Choroid plexus epithelial cell (primary cell): ENCODE measurements around the gene THBS2.

Experiments
- DNase-seq: peaks from one replicate; pipeline ENCODE4 v3.0.0-alpha.2; 2010; ENCODE audit warnings: low read depth
- H3K4me3 ChIP-seq: 2 replicates; pipeline ENCODE4 v1.5.1; 2011; ENCODE audit warnings: low read depth, mild to moderate bottlenecking, control low read depth, low read length, moderate library complexity
- CTCF ChIP-seq: conservative IDR thresholded peaks from 2 replicates; pipeline ENCODE4 v1.5.1; 2011; ENCODE audit warnings: low read depth, mild to moderate bottlenecking, control low read depth, inconsistent platforms, low read length, moderate library complexity

THBS2 gene

DNA sequence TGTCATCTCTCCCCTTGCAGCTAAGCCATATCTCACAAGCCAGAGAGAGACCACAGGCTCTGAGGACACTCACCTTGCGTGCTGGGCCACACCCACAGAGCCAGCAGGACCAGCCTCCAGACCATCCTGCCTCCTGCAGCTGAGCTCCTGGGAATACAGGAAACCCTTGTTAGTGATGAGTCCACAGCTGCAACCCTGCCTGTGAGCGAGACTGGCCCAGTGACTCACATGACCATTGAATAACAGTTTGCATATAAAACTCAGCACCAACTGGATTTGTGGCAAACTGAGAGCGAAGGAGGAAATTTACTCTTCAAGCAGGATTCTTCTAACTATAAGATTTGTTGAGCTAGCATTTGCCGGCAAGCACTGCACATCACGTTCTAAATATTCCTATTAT, 3.0 kb downstream of the THBS2 start:
- TF ChIP-seq CTCF: no peak
- H3K4me3 ChIP-seq: peak overlapping the region; percentile 73
- DNase-seq: peak; percentile 90

DNA sequence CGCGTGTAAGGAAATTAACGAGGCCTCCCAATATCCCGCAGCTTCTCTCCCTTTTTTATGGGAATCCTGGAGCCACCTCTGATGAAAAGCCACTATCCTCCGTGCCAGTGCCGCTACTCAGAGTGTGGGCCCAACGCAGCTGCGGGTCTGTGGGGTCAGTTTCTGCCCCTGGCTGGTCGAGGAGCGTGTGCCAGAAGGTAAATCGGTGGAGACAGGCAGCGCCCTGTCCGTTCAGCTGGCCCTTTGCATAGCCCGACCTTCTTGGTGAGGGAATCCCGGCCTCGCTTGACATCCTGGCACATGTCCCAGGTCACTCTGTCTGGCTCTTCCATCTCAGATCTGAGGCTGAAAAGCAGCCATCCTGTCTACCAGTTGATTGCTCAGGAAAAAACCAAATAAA, 4.6 kb downstream of the THBS2 start:
- TF ChIP-seq CTCF: no peak
- DNase-seq: no peak
- H3K4me3 ChIP-seq: no peak overlapping the region

- no peak for TF ChIP-seq CTCF
- H3K4me3 ChIP-seq: no peak overlapping the region
- DNase-seq: no peak
Measured at GRCh38 chr6:169248521-169248971, 5.1 kb downstream of the THBS2 start.

- no peak overlapping the region for H3K4me3 ChIP-seq
Measured at GRCh38 chr6:169247991-169248390, 5.7 kb downstream of the THBS2 start.

DNA sequence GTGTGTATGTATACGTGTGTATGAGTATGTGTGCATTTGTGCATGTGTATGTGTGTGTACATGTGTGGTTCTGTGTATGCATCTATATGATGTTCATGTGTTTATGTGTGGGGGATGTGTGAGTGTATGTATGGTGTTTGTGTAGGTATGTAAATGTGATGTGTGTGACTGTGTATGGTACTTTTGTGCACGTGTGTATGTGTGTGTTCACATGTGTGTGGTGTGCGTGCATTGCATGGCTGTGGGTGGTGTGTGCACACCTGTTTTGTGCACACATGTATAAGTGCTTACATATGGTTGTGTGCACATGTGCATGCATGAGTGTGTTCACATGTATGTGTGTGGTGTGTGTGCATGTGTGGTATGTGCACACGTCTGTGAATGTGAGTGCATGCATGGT, 6.2 kb downstream of the THBS2 start:
- DNase-seq: no peak
- H3K4me3 ChIP-seq: no peak overlapping the region
- no peak for TF ChIP-seq CTCF

More at GRCh38 chr6:169247991-169248390, 5.7 kb downstream of the THBS2 start:
- no peak for DNase-seq
- no peak for TF ChIP-seq CTCF

DNA sequence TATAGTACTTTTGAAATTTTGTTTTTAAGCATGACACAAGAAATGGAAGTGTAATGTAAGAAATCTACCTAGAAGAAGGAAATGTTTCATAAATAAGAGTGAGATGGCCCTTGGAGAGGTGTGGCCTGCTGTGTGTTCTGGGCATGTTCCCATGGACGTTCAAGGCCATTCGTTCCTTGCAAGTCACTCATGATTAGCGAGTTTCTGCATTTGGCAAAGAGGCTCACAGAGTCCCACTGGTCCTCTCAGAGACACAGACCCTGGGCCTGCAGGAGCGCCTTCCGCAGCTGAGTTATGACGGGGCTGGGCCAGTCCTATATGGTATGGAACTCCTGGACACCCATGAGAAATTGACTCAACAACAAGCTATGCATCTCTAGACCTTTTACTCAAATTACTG, 7.2 kb downstream of the THBS2 start:
- no peak for DNase-seq
- no peak overlapping the region for H3K4me3 ChIP-seq
- no peak for TF ChIP-seq CTCF

GRCh38 chr6:169244684-169245383, 8.8 kb downstream of the THBS2 start:
- TF ChIP-seq CTCF: no peak
- no peak for DNase-seq

More at GRCh38 chr6:169244684-169245383, 8.8 kb downstream of the THBS2 start:
- H3K4me3 ChIP-seq: no peak overlapping the region
